Bronchial epithelial cell (primary cell): ENCODE measurements around the gene EEFSEC. TPM values are rescaled to one million over a fixed set of nuclear protein-coding genes. Genes with fewer than 3 reads are reported as not detected.

Source experiments
- DNase-seq: peaks from one replicate; pipeline ENCODE4 v3.0.0-alpha.2; 2010; ENCODE audit warnings: low read depth
- FAIRE-seq: peaks from 2 replicates; lab custom pipeline; 2011; peaks lifted over from hg19 to GRCh38; lab: Jason Lieb, UNC
- H3K27me3 ChIP-seq: 2 replicates; pipeline ENCODE4 v1.5.1; 2011; ENCODE audit warnings: low read length; ENCODE audit not compliant: control insufficient read depth, insufficient read depth
- H3K36me3 ChIP-seq: 2 replicates; pipeline ENCODE4 v1.5.1; 2011; ENCODE audit warnings: low read length; ENCODE audit not compliant: control insufficient read depth, insufficient read depth
- H3K4me3 ChIP-seq: 2 replicates; pipeline ENCODE4 v1.5.1; 2011; ENCODE audit warnings: mild to moderate bottlenecking, low read depth, low read length, control low read depth
- CTCF ChIP-seq: IDR thresholded peaks from 2 replicates; pipeline ENCODE4 v1.5.1; 2011; ENCODE audit warnings: mild to moderate bottlenecking, moderate library complexity, low read length, control low read depth, inconsistent platforms; ENCODE audit not compliant: insufficient read depth, severe bottlenecking
- total RNA-seq: library from RNA; depleted of rRNA; stranded (reverse); fragments of >200 nt; gene quantifications from 2 replicates; pipeline ENCODE4 v1.2.1, GENCODE V29; 2014

Gene EEFSEC
- total RNA-seq, 1 donor from 2014 or later: 3.7 TPM

- no peaks in the 10 kb centered on the region for H3K27me3 ChIP-seq
- H3K36me3 ChIP-seq: no peaks in the 10 kb centered on the region
- no peak for FAIRE-seq
- DNase-seq: no peak
- H3K4me3 ChIP-seq: no peak overlapping the region
- no peak for TF ChIP-seq CTCF
These were observed 262.0 kb downstream of the EEFSEC start for GRCh38 chr3:128415200-128415772.

DNA sequence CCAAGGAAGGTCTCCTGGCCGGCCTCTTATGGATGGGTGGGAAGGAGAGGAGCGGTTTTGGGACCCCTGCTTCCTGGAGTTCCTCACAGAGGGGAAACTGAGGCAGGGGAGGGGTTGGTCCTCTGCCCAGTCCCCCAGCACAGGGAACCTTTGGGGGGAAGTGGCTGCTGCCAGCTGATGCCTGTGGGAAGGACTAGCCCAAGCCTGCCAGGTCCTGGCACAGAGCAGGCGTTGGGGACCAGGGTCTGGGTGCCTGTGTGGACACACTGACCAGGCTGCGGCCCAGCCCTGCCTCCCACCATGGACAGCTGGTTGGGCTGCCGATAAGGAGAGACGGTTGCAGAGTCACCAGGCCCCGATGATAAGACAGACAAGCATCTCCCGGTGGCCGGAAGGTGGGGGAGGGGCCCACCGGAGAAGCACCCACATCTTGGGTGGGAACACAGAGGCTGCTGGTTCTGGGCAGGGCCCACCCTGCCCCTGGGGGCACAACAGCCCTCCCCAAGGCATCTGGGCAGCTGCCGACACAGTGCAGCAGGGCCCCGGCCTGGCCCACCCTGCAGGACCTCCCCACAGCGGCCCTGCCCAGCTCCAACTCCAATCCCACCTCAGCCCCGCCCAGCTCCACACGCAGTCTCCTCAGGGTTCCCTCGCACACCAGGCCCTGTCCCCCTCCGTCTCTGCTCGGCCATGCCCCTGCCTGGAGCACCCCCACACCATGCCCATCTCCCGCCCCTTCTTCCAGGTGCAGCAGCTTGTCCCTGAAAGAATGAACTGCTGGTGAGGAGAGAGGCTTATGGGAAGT, 262.7 kb downstream of the EEFSEC start:
- no peak for FAIRE-seq
- no peak for DNase-seq

DNA sequence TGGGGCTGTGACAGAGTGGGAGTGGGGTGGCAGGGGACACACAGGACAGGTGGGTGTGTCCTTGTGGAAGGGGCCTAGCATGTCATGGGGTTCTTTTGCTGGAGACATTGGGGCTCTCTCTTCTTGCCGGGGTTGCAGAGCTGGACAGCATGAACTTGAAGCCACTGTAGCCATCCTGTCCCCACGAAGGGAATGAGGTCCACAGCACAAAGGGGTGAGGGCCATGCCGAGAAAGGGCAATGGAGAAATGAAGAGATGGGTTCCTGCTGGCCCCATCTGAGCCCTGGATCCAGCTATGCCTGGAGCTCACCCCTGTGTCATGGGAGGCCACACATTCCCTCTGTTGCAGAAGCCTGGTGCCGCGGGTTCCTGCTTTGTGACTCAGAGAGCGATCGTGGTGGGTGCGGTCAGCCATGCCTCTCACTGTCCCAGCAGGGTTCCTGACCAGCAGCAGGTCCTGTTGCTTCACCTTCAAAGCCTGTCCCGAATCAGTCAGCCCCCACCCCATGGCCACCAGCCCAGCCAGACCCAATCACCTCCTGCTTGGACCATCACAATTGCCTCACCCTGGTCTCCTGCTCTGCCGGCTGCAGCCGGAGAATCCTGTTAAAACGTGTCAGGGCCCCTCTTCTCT, 263.4 kb downstream of the EEFSEC start:
- no peak for FAIRE-seq
- TF ChIP-seq CTCF: no peak
- no peaks in the 10 kb centered on the region for H3K36me3 ChIP-seq
- no peak overlapping the region for H3K4me3 ChIP-seq
- H3K27me3 ChIP-seq: no peaks in the 10 kb centered on the region
- DNase-seq: peak; percentile 54

More for the DNA sequence above, 262.7 kb downstream of the EEFSEC start:
- Histone ChIP-seq H3K27me3 (no peaks in the 10 kb centered on the region), H3K4me3 (no peak overlapping the region), H3K36me3 (no peaks in the 10 kb centered on the region)
- no peak for TF ChIP-seq CTCF

DNA sequence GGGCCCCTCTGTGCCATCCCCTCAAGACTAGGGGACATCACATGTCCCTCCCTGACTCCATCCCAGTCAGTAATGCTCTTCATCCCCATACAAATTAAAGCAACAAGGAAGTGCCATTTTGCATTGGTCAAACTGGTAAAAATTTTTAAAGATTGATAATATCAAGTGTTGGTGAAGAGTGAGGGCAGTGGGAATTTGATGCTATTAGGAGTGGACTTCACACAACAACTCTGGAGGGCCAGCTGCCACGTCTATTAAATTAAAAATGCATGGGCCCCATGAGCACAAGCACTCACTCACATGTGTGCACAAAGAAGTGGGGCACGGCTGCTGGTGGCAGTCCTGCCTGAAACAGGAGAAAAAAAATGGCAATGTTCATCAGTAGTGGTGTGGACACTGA, 265.6 kb downstream of the EEFSEC start:
- Histone ChIP-seq H3K27me3 (no peaks in the 10 kb centered on the region), H3K36me3 (no peaks in the 10 kb centered on the region), H3K4me3 (no peak overlapping the region)
- FAIRE-seq: no peak
- no peak for DNase-seq
- TF ChIP-seq CTCF: no peak

GRCh38 chr3:128419311-128419710, 266.0 kb downstream of the EEFSEC start:
- no peak for TF ChIP-seq CTCF
- FAIRE-seq: no peak
- H3K36me3 ChIP-seq: no peaks in the 10 kb centered on the region
- no peaks in the 10 kb centered on the region for H3K27me3 ChIP-seq
- H3K4me3 ChIP-seq: no peak overlapping the region
- DNase-seq: no peak
